Hepatocyte (in vitro differentiated cells): ENCODE results near the gene CEP120.

Experiments used
- EZH2 ChIP-seq: fragments of 200-600 bp; sonication (generic); IDR thresholded peaks from 2 replicates; pipeline ENCODE4 v1.6.1; 2016; ENCODE audit warnings: antibody characterized with exemption, mild to moderate bottlenecking, borderline replicate concordance
- EZH2phosphoT487 ChIP-seq: fragments of 200-600 bp; sonication (generic); IDR thresholded peaks from one replicate; pipeline ENCODE4 v1.6.1; 2018; ENCODE audit warnings: antibody characterized with exemption, mild to moderate bottlenecking, low read depth, moderate library complexity; ENCODE audit not compliant: unreplicated experiment, severe bottlenecking
- TF ChIP-seq, protein P1 (sequence below): fragments of 200-600 bp; sonication (generic); IDR thresholded peaks from 2 replicates; pipeline ENCODE4 v1.5.1; 2016; ENCODE audit warnings: antibody characterized with exemption, mild to moderate bottlenecking; ENCODE audit not compliant: poor library complexity

DNA sequence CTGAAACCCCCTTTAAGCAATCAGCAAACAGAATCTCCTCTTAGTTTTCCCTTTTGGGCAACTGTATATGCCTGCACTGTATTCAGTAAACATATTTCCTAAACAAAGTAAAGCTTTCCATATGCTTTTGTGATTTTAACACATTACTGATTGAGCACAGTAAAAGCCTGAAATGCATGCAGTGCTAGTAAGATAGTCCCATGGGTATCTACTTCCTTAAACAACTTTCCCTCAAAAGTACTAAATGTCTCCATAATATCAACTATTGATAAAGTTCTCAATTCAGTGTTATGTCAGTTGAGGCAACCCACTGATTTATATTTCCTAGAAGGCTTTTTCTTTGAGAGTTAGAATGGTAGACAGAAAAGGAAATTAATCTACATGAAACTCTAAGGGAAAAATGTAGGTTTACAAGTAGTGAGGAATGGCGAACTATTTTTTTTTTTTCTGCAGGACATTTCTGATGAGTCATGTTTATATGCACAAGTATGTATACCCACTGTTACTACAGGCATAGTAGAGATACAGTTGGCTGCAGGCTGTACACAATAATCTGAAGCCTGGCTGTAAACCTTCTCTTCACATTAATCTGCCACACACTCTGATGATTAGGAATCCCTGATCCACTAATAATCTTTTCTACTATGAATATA lies 31.2 kb upstream of the CEP120 start:
- TF ChIP-seq EZH2 (no peak), EZH2phosphoT487 (peak; percentile 94)
- TF ChIP-seq, protein P1, sequence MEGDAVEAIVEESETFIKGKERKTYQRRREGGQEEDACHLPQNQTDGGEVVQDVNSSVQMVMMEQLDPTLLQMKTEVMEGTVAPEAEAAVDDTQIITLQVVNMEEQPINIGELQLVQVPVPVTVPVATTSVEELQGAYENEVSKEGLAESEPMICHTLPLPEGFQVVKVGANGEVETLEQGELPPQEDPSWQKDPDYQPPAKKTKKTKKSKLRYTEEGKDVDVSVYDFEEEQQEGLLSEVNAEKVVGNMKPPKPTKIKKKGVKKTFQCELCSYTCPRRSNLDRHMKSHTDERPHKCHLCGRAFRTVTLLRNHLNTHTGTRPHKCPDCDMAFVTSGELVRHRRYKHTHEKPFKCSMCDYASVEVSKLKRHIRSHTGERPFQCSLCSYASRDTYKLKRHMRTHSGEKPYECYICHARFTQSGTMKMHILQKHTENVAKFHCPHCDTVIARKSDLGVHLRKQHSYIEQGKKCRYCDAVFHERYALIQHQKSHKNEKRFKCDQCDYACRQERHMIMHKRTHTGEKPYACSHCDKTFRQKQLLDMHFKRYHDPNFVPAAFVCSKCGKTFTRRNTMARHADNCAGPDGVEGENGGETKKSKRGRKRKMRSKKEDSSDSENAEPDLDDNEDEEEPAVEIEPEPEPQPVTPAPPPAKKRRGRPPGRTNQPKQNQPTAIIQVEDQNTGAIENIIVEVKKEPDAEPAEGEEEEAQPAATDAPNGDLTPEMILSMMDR, result no peak
